Stimulated activated naive B cell treated with anti-CD40 and anti-IgM and Interleukin-4, amounts not matched to agents 10 μg/mL and 1 μg/mL and 100 μg/mL, for 72 hours (primary cell): ENCODE results near the gene AKAP1.

Experiments used
- ATAC-seq, 2 donors: fragments of 150-1000 bp; cut with Tn5 transposase; replicated peaks; 2 replicates each; pipeline ENCODE4 v1.10.0; 2021; ENCODE audit warnings: moderate library complexity in 1 of 2
- DNase-seq: peaks from one replicate; pipeline ENCODE4 v3.0.0; 2021
- H3K27ac Mint-ChIP-seq: one replicate; pipeline ENCODE4 v1.8.0; 2022; ENCODE audit warnings: mild to moderate bottlenecking, mixed read lengths
- H3K27me3 Mint-ChIP-seq, 2 donors: one replicate each; pipeline ENCODE4 v1.8.0; 2022; ENCODE audit warnings: mixed read lengths in 2 of 2
- H3K36me3 Mint-ChIP-seq, 2 donors: one replicate each; pipeline ENCODE4 v1.8.0; 2022; ENCODE audit warnings: mixed read lengths in 2 of 2, mild to moderate bottlenecking in 1 of 2
- H3K4me1 Mint-ChIP-seq, 2 donors: one replicate each; pipeline ENCODE4 v1.8.0; 2022; ENCODE audit warnings: mixed read lengths in 2 of 2, mild to moderate bottlenecking in 1 of 2
- H3K4me3 Mint-ChIP-seq, 2 donors: one replicate each; pipeline ENCODE4 v1.8.0; 2022; ENCODE audit warnings: mild to moderate bottlenecking in 2 of 2, mixed read lengths in 2 of 2, moderate library complexity in 1 of 2
- H3K9me3 Mint-ChIP-seq, 2 donors: one replicate each; pipeline ENCODE4 v1.8.0; 2022; ENCODE audit warnings: mixed read lengths in 2 of 2, mild to moderate bottlenecking in 1 of 2

The AKAP1 gene

GRCh38 chr17:57115916-57116315, 30.9 kb downstream of the AKAP1 start:
- Mint-ChIP-seq H3K36me3 (peaks cover 54 to 67% of the 10 kb centered on the region in 2 donors), H3K27me3 (no peaks in the 10 kb centered on the region), H3K27ac (no peak overlapping the region), H3K9me3 (no peaks in the 10 kb centered on the region), H3K4me3 (no peak overlapping the region), H3K4me1 (peaks cover 6% of the 10 kb centered on the region in 2 donors)
- DNase-seq, result no peak
- ATAC-seq, result no peak

DNA sequence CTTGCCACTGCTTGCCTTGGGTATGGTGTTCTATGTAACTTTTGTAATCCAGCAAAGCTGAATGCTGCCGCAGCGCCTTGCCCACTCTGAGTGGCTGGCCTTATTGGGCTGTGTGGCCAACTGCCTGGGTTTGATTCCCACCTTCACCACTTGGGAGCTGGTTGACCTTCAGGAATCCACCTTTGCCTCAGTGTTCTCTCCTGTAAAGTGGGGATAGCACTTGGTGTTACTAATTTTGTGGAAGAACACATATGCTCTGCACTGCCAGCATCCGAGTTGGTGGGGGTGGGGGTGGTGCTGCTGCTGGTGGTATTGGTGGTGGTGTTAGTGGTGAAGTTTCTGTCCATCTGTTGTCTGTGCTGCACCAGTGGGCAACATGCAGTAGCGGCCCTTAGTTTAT, 32.8 kb downstream of the AKAP1 start:
- no peak overlapping the region for H3K27ac Mint-ChIP-seq
- H3K4me3 Mint-ChIP-seq, result no peak overlapping the region

DNA sequence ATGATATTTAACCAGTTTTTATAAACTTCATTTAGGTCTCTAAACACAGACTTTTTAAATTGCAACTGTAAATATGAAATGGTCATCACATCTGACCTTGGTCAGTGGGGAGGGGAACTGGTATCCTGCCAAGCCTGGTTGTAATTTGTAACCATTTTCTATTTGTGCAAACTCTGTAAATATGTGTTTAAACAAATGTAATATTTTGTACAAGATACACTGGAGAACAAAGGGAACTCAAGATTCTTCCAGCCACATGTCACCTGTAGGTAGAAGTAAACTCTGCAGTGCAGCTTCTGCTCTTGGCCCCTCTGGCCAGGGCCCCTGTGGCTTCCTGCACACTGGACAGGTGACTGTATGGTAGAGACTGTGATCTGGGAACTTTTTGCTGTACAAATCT, 35.8 kb downstream of the AKAP1 start:
- H3K36me3 Mint-ChIP-seq, result peaks cover 56 to 70% of the 10 kb centered on the region in 2 donors
- H3K4me1 Mint-ChIP-seq, result no peaks in the 10 kb centered on the region
- DNase-seq (no peak), ATAC-seq (no peak)
- H3K9me3 Mint-ChIP-seq, result no peaks in the 10 kb centered on the region
- no peak overlapping the region for H3K27ac Mint-ChIP-seq
- H3K4me3 Mint-ChIP-seq, result no peak overlapping the region
- no peaks in the 10 kb centered on the region for H3K27me3 Mint-ChIP-seq

More for the DNA sequence above, 32.8 kb downstream of the AKAP1 start:
- ATAC-seq (no peak), DNase-seq (no peak)
- Mint-ChIP-seq H3K4me1 (peaks cover 6% of the 10 kb centered on the region in 2 donors), H3K9me3 (no peaks in the 10 kb centered on the region), H3K27me3 (no peaks in the 10 kb centered on the region), H3K36me3 (peaks cover 49 to 65% of the 10 kb centered on the region in 2 donors)

DNA sequence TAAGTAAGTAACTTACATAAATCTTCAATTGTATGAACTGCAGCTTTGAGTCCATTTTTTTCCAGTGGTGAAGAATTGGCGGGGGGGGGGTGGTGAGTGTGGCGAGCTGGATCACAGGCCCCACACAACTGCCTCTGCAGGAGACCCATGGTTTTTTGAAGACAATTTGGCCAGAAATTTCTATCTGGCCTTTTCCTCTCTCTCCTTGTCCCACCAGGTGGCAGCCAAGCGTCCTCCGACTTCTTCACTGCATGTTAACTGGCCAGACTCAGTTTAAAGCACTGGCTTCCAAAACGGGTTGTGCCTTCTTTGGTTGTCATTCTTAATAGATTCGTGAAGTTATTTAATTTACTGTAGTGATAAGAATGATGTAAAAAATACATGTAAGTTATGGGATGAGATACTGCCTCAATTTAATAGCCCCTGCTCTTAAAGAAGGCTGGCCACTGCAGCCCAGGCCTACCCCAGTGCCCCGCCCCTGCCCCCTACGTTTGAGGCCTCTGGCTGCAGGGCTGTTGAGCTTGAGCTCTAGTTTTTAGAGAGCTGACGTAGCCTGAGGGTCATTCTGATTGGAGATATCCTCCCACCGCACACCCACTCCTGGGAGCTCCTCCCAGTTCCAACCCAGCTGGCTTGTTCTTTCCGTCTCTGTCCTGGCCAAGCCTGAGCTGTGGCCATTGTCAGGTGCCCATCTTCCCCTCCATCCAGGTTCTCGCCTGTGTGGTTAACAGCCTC, 36.4 kb downstream of the AKAP1 start:
- H3K4me3 Mint-ChIP-seq, result no peak overlapping the region
- no peaks in the 10 kb centered on the region for H3K4me1 Mint-ChIP-seq
- DNase-seq, result no peak
- H3K27me3 Mint-ChIP-seq, result no peaks in the 10 kb centered on the region
- no peaks in the 10 kb centered on the region for H3K9me3 Mint-ChIP-seq
- H3K36me3 Mint-ChIP-seq, result peaks cover 55 to 70% of the 10 kb centered on the region in 2 donors
- H3K27ac Mint-ChIP-seq, result no peak overlapping the region
- ATAC-seq, result no peak

DNA sequence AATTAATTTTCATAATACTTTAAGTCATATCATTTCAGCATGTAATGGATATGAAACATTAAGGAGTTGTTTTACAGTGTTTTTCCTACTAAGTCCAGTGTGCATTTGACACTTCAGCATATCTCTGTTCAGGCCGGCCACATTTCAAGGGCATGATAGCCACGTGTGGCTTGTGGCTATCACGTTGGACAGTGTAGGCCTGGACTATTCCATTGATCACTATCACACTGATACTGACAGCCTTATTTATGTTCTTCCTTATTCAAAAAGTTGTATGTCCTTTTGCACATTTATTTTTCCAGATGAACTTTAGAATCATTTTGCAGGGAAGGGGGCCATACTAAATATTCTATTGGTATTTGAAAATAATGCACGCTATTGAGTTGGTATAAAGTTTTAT, 39.0 kb downstream of the AKAP1 start:
- ATAC-seq (no peak), DNase-seq (no peak)
- Mint-ChIP-seq H3K27ac (no peak overlapping the region), H3K36me3 (peaks cover 34 to 46% of the 10 kb centered on the region in 2 donors), H3K4me3 (no peak overlapping the region), H3K27me3 (no peaks in the 10 kb centered on the region), H3K9me3 (no peaks in the 10 kb centered on the region), H3K4me1 (no peaks in the 10 kb centered on the region)

- H3K4me1 Mint-ChIP-seq, result no peaks in the 10 kb centered on the region
- no peak overlapping the region for H3K27ac Mint-ChIP-seq
- no peaks in the 10 kb centered on the region for H3K27me3 Mint-ChIP-seq
Observed at GRCh38 chr17:57125406-57125805, 40.4 kb downstream of the AKAP1 start.

GRCh38 chr17:57125866-57126265, 40.8 kb downstream of the AKAP1 start:
- ATAC-seq (no peak), DNase-seq (no peak)
- Mint-ChIP-seq H3K4me3 (no peak overlapping the region), H3K4me1 (peaks cover 0 to 2% of the 10 kb centered on the region in 2 donors), H3K27me3 (no peaks in the 10 kb centered on the region), H3K27ac (no peak overlapping the region), H3K9me3 (no peaks in the 10 kb centered on the region), H3K36me3 (peaks cover 24 to 34% of the 10 kb centered on the region in 2 donors)

More at GRCh38 chr17:57125406-57125805, 40.4 kb downstream of the AKAP1 start:
- H3K36me3 Mint-ChIP-seq, result peaks cover 27 to 38% of the 10 kb centered on the region in 2 donors
- ATAC-seq, result no peak
- DNase-seq, result no peak
- no peaks in the 10 kb centered on the region for H3K9me3 Mint-ChIP-seq
- no peak overlapping the region for H3K4me3 Mint-ChIP-seq

GRCh38 chr17:57130708-57131461, 45.8 kb downstream of the AKAP1 start:
- DNase-seq, result peak; percentile 58
- Mint-ChIP-seq H3K36me3 (peaks cover 2 to 3% of the 10 kb centered on the region in 2 donors), H3K27ac (no peak overlapping the region), H3K27me3 (peaks cover under 1 to 3% of the 10 kb centered on the region in 2 donors), H3K4me1 (peaks cover 3 to 23% of the 10 kb centered on the region in 2 donors), H3K4me3 (no peak overlapping the region), H3K9me3 (no peaks in the 10 kb centered on the region)
- peak; percentile 96 to 97 for ATAC-seq

- Mint-ChIP-seq H3K9me3 (no peaks in the 10 kb centered on the region), H3K27me3 (peaks cover 9 to 10% of the 10 kb centered on the region in 2 donors), H3K36me3 (no peaks in the 10 kb centered on the region), H3K4me1 (peaks cover 8 to 32% of the 10 kb centered on the region in 2 donors), H3K27ac (no peak overlapping the region), H3K4me3 (no peak overlapping the region)
- DNase-seq, result no peak
- no peak for ATAC-seq
Observed at GRCh38 chr17:57132663-57133062, 47.6 kb downstream of the AKAP1 start.

DNA sequence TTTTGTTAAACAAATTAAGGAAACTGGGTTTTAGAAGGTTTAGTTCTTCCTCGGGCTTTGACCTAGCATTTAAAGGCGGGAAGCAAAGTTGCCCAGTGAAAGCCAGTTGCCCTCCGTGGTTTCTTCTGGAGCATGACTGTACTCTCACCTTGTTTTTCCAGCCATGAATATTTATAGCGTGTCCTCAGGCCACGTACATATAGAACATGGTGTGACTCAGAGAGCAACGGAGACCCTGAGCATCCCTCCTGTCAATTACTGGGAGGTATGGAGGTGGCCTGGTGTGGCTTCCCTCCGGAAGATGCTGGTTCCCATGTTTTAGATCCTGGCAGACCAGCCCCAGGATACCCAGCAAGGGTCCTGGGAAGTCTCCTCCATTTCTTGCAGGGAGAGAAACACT, 48.4 kb downstream of the AKAP1 start:
- DNase-seq, result no peak
- Mint-ChIP-seq H3K4me3 (no peak overlapping the region), H3K36me3 (no peaks in the 10 kb centered on the region), H3K4me1 (peaks cover 8 to 32% of the 10 kb centered on the region in 2 donors), H3K9me3 (no peaks in the 10 kb centered on the region), H3K27ac (no peak overlapping the region), H3K27me3 (peaks cover 10 to 16% of the 10 kb centered on the region in 2 donors)
- no peak for ATAC-seq

DNA sequence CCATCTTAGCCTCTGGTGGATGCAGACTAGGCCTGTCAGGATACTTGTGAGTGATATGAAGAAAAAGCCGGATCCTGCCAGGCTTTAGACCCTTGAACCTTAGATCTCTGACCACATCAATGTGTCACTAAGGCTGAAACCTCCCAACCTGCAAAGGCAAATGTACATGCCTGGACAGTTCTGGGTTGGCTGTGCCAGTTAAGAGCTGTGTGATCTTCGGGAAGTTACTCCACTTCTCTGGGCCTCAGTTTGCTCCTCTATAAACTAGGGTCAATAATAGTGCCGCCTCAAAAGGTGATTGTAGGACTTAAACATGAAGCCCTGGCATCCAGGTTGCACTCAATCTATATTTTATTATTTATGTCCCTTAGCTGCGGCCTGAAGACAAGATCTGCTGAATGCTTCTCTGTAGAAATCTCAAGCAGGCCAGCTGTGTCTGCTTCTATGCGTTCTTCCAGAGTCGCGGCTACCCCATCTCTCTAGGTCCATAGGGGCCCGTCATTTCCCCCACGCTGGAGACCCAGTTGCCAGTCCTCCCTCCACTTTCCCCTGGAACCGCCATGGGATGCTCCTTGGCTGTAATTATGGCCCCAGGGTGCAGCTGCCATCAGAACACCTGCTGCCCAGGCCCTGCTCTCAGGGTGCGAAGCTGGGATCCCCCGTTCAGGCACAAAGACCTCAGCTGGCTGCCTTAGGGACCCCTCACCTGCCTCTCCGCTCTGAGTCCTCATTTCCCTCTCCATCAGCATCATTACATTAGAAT, 50.2 kb downstream of the AKAP1 start:
- H3K4me3 Mint-ChIP-seq, result no peak overlapping the region
- no peak for ATAC-seq
- no peak for DNase-seq
- H3K27ac Mint-ChIP-seq, result no peak overlapping the region
- H3K27me3 Mint-ChIP-seq, result peaks cover 13 to 18% of the 10 kb centered on the region in 2 donors
- H3K9me3 Mint-ChIP-seq, result no peaks in the 10 kb centered on the region
- peaks cover 8 to 32% of the 10 kb centered on the region in 2 donors for H3K4me1 Mint-ChIP-seq
- H3K36me3 Mint-ChIP-seq, result no peaks in the 10 kb centered on the region

- ATAC-seq (peak; percentile 27 to 61), DNase-seq (no peak)
- no peaks in the 10 kb centered on the region for H3K36me3 Mint-ChIP-seq
Observed at GRCh38 chr17:57135789-57136291, 50.8 kb downstream of the AKAP1 start.

GRCh38 chr17:57136355-57136754, 51.3 kb downstream of the AKAP1 start:
- ATAC-seq, result no peak
- Mint-ChIP-seq H3K9me3 (no peaks in the 10 kb centered on the region), H3K27me3 (peaks cover 13 to 18% of the 10 kb centered on the region in 2 donors), H3K4me1 (peaks cover 8 to 27% of the 10 kb centered on the region in 2 donors), H3K36me3 (no peaks in the 10 kb centered on the region), H3K27ac (no peak overlapping the region), H3K4me3 (peak overlapping the region; percentile 49 to 52)
- DNase-seq, result no peak

More at GRCh38 chr17:57135789-57136291, 50.8 kb downstream of the AKAP1 start:
- peak overlapping the region; percentile 25 for H3K27ac Mint-ChIP-seq
- no peaks in the 10 kb centered on the region for H3K9me3 Mint-ChIP-seq
- peaks cover 13 to 18% of the 10 kb centered on the region in 2 donors for H3K27me3 Mint-ChIP-seq
- H3K4me1 Mint-ChIP-seq, result peaks cover 8 to 30% of the 10 kb centered on the region in 2 donors
- peak overlapping the region; percentile 49 to 52 for H3K4me3 Mint-ChIP-seq
